Spleen (tissue), 7 donors: ENCODE data around the gene DAB1.

Experiments used
- POLR2AphosphoS5 ChIP-seq, 3 donors: sonication (generic); formaldehyde crosslinking; IDR thresholded peaks; one replicate each; pipeline ENCODE4 v1.5.1; 2017; ENCODE audit warnings: antibody characterized with exemption in 3 of 3
- TF ChIP-seq, protein P1 (sequence below), 11 experiments: fragments of 200-600 bp in 7 of 11; fragments of 450-650 bp in 4 of 11; sonication (generic) in 4 of 11; IDR thresholded peaks in 8 of 11; conservative IDR thresholded peaks in 3 of 11; 1 replicate in 7 of 11; 2 replicates in 4 of 11; pipeline versions ENCODE4 v1.4.0 to v1.8.0; 2016 to 2021; ENCODE audit warnings: antibody characterized with exemption in 11 of 11, inconsistent platforms in 4 of 11, mild to moderate bottlenecking in 1 of 11
- donor health status: DM: no; HTN: no; CAD: no; lungs with moderate emphysema.
- donor health status: DM: no; HTN: no; CAD: no.
- donor health status: DM: no; HTN: no; CAD: no.

- TF ChIP-seq, protein P1, sequence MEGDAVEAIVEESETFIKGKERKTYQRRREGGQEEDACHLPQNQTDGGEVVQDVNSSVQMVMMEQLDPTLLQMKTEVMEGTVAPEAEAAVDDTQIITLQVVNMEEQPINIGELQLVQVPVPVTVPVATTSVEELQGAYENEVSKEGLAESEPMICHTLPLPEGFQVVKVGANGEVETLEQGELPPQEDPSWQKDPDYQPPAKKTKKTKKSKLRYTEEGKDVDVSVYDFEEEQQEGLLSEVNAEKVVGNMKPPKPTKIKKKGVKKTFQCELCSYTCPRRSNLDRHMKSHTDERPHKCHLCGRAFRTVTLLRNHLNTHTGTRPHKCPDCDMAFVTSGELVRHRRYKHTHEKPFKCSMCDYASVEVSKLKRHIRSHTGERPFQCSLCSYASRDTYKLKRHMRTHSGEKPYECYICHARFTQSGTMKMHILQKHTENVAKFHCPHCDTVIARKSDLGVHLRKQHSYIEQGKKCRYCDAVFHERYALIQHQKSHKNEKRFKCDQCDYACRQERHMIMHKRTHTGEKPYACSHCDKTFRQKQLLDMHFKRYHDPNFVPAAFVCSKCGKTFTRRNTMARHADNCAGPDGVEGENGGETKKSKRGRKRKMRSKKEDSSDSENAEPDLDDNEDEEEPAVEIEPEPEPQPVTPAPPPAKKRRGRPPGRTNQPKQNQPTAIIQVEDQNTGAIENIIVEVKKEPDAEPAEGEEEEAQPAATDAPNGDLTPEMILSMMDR (IDR thresholded peaks at IDR 0.05 in 8 of 11, conservative IDR thresholded peaks at IDR 0.05 in 3 of 11) = no peak
- no peak for TF ChIP-seq POLR2AphosphoS5 (IDR thresholded peaks at IDR 0.05)
These were observed 23.8 kb downstream of the DAB1 start for GRCh38 chr1:57400048-57400447.
